HepG2 (cell line): ENCODE data around the gene TNS1. TPM values are rescaled to one million over a fixed set of nuclear protein-coding genes. Genes with fewer than 3 reads are reported as not detected.

Experiments
- ARID3A ChIP-seq: IDR thresholded peaks from 2 replicates; pipeline ENCODE4 v1.6.1; 2012; ENCODE audit warnings: low read depth, low read length, improper control_type of control experiment
- BCL6 ChIP-seq: IDR thresholded peaks from 2 replicates; pipeline ENCODE4 v1.6.1; 2016; ENCODE audit warnings: missing genetic modification reagents, missing compliant biosample characterization
- CEBPG ChIP-seq: IDR thresholded peaks from 2 replicates; pipeline ENCODE4 v1.6.1; 2016
- DR1 ChIP-seq: sonication (generic); formaldehyde crosslinking; IDR thresholded peaks from 2 replicates; pipeline ENCODE4 v1.8.0; 2021; ENCODE audit warnings: mild to moderate bottlenecking, missing genetic modification reagents, inconsistent platforms
- ETV6 ChIP-seq: sonication (generic); formaldehyde crosslinking; conservative IDR thresholded peaks from 2 replicates; pipeline ENCODE4 v1.4.0; 2020; ENCODE audit warnings: missing genetic modification reagents
- GABPB1 ChIP-seq: IDR thresholded peaks from 2 replicates; pipeline ENCODE4 v1.6.1; 2016; ENCODE audit warnings: mild to moderate bottlenecking, missing genetic modification reagents, moderate library complexity, missing compliant biosample characterization
- KLF12 ChIP-seq: sonication (generic); formaldehyde crosslinking; IDR thresholded peaks from 2 replicates; pipeline ENCODE4 v1.4.0; 2020; ENCODE audit warnings: missing genetic modification reagents, borderline replicate concordance
- MED8 ChIP-seq: sonication (generic); formaldehyde crosslinking; IDR thresholded peaks from 2 replicates; pipeline ENCODE4 v1.8.1; 2023; ENCODE audit warnings: mild to moderate bottlenecking, missing genetic modification reagents; ENCODE audit not compliant: insufficient replicate concordance
- MEF2D ChIP-seq: sonication (generic); formaldehyde crosslinking; IDR thresholded peaks from 2 replicates; pipeline ENCODE4 v1.5.1; 2020; ENCODE audit warnings: mild to moderate bottlenecking, missing genetic modification reagents
- NCOA2 ChIP-seq: sonication (generic); formaldehyde crosslinking; IDR thresholded peaks from 2 replicates; pipeline ENCODE4 v1.8.0; 2022; ENCODE audit warnings: inconsistent platforms
- PHF5A ChIP-seq: IDR thresholded peaks from one replicate; pipeline ENCODE4 v1.6.1; 2018; ENCODE audit warnings: low read depth, missing genetic modification reagents; ENCODE audit not compliant: unreplicated experiment
- SKIL ChIP-seq: sonication (generic); formaldehyde crosslinking; IDR thresholded peaks from 2 replicates; pipeline ENCODE4 v1.8.0; 2022; ENCODE audit warnings: missing genetic modification reagents, mild to moderate bottlenecking, moderate library complexity, borderline replicate concordance
- SP4 ChIP-seq: sonication (generic); formaldehyde crosslinking; IDR thresholded peaks from 2 replicates; pipeline ENCODE4 v1.8.1; 2023; ENCODE audit warnings: mild to moderate bottlenecking, missing genetic modification reagents
- ZNF121 ChIP-seq: sonication (generic); formaldehyde crosslinking; IDR thresholded peaks from 2 replicates; pipeline ENCODE4 v1.5.0; 2020; ENCODE audit warnings: mild to moderate bottlenecking, missing genetic modification reagents
- ZNF225 ChIP-seq: sonication (generic); formaldehyde crosslinking; IDR thresholded peaks from 2 replicates; pipeline ENCODE4 v1.4.0; 2020; ENCODE audit warnings: mild to moderate bottlenecking, missing genetic modification reagents
- ZNF562 ChIP-seq: sonication (generic); formaldehyde crosslinking; IDR thresholded peaks from 2 replicates; pipeline ENCODE4 v1.8.0; 2022; ENCODE audit warnings: missing genetic modification reagents, borderline replicate concordance
- ZNF710 ChIP-seq: sonication (generic); formaldehyde crosslinking; IDR thresholded peaks from 2 replicates; pipeline ENCODE4 v1.5.0; 2020; ENCODE audit warnings: mild to moderate bottlenecking, missing genetic modification reagents, borderline replicate concordance
- ZNF83 ChIP-seq: sonication (generic); formaldehyde crosslinking; IDR thresholded peaks from 2 replicates; pipeline ENCODE4 v1.4.0; 2020; ENCODE audit warnings: missing genetic modification reagents, mild to moderate bottlenecking, borderline replicate concordance
- ZNF879 ChIP-seq: sonication (generic); formaldehyde crosslinking; IDR thresholded peaks from 2 replicates; pipeline ENCODE4 v1.8.1; 2023; ENCODE audit warnings: missing genetic modification reagents
- polyA plus RNA-seq, 8 experiments: library from polyadenylated mRNA; depleted of rRNA in 3 of 8; stranded (reverse) in 7 of 8; unstranded in 1 of 8; fragments of >200 nt; fragmentation: Illumina TruSeq in 4 of 8; extraction: Trizol in 4 of 8; gene quantifications; 2 replicates each; pipeline versions ENCODE4 v1.2.1 to v1.2.3, GENCODE V29; 2011 to 2016; ENCODE audit warnings: low read depth in 4 of 8, missing spikeins in 1 of 8, mixed read lengths in 1 of 8; ENCODE audit not compliant: insufficient read depth in 1 of 8
- total RNA-seq, 5 experiments: library from RNA; depleted of rRNA; stranded (reverse); fragments of >200 nt; fragmentation: Illumina TruSeq; extraction: Trizol; gene quantifications; 2 replicates each; pipeline ENCODE4 v1.2.3, GENCODE V29; 2016; ENCODE audit warnings: low read depth in 1 of 5
- TF ChIP-seq, protein P1 (sequence below): sonication (generic); formaldehyde crosslinking; IDR thresholded peaks from 2 replicates; pipeline ENCODE4 v1.8.1; 2023; ENCODE audit warnings: mild to moderate bottlenecking, moderate library complexity, missing genetic modification reagents
- TF ChIP-seq, protein P2 (sequence below): sonication (generic); formaldehyde crosslinking; IDR thresholded peaks from 2 replicates; pipeline ENCODE4 v1.9.0; 2021; ENCODE audit warnings: missing genetic modification reagents, mild to moderate bottlenecking, borderline replicate concordance

The TNS1 gene
- total and polyA plus RNA-seq, 2 of the 13 experiments (the other 11 are each of a cell fraction or from before 2014, with no cell fraction given) = 1.9 to 118 TPM

GRCh38 chr2:217792626-217793527 lies 209.9 kb downstream of the TNS1 start (continued):
- TF ChIP-seq MEF2D (CRISPR knock-in tag) (0 out of 2 replicates have a peak, but pooled peaks have one; percentile 27), ZNF562 (CRISPR knock-in tag) (no peak), ZNF121 (no peak), ZNF83 (CRISPR knock-in tag) (no peak), BCL6 (CRISPR knock-in tag) (0 out of 2 replicates have a peak, but pooled peaks have one; percentile 19), NCOA2 (no peak), ZNF879 (CRISPR knock-in tag) (no peak), DR1 (CRISPR knock-in tag) (no peak), CEBPG (CRISPR knock-in tag) (no peak), KLF12 (CRISPR knock-in tag) (no peak), GABPB1 (CRISPR knock-in tag) (no peak), ARID3A (no peak), SKIL (CRISPR knock-in tag) (peak; percentile 41; the same call in 1 of the 2 replicates), ZNF225 (CRISPR knock-in tag) (no peak), MED8 (no peak), ETV6 (no peak), PHF5A (CRISPR knock-in tag) (no peak), SP4 (CRISPR knock-in tag) (peak; percentile 20; the same call in 1 of the 2 replicates), ZNF710 (CRISPR knock-in tag) (no peak)
- TF ChIP-seq, protein P1, sequence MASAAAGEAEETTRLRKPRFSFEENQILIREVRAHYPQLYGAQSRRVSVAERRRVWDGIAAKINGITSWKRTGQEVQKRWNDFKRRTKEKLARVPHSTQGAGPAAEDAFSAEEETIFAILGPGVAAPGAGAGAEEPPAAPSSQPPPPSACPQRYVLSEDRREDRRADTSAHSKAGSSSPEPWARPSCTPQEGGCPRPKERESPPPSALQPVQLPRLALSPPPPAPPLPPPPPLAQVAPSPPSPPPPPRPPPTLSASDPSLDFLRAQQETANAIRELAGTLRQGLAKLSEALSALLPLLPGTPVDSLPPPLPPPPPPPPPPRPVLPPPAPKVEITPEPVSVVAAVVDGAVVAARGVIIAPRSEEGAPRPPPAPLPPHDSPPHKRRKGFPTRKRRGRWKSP (CRISPR knock-in tag) = no peak
- TF ChIP-seq, protein P2, sequence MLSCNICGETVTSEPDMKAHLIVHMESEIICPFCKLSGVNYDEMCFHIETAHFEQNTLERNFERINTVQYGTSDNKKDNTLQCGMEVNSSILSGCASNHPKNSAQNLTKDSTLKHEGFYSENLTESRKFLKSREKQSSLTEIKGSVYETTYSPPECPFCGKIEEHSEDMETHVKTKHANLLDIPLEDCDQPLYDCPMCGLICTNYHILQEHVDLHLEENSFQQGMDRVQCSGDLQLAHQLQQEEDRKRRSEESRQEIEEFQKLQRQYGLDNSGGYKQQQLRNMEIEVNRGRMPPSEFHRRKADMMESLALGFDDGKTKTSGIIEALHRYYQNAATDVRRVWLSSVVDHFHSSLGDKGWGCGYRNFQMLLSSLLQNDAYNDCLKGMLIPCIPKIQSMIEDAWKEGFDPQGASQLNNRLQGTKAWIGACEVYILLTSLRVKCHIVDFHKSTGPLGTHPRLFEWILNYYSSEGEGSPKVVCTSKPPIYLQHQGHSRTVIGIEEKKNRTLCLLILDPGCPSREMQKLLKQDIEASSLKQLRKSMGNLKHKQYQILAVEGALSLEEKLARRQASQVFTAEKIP (CRISPR knock-in tag) = no peak
